Type B pancreatic cell (in vitro differentiated cells): Measurements from ENCODE around the gene CCDC110. TPM values are rescaled to one million over a fixed set of nuclear protein-coding genes. Genes with fewer than 3 reads are reported as not detected.

Experiments
- DNase-seq: peaks from one replicate; pipeline ENCODE4 v3.0.0; 2021; ENCODE audit warnings: mixed read lengths; ENCODE audit not compliant: unreplicated experiment; ENCODE audit errors: extremely low spot score
- H3K27ac Mint-ChIP-seq: 2 replicates; pipeline ENCODE4 v1.8.0; 2021; ENCODE audit warnings: mild to moderate bottlenecking, mixed read lengths
- H3K27me3 Mint-ChIP-seq: 2 replicates; pipeline ENCODE4 v1.8.0; 2021; ENCODE audit warnings: mixed read lengths
- H3K36me3 Mint-ChIP-seq: 2 replicates; pipeline ENCODE4 v1.8.0; 2021; ENCODE audit warnings: mixed read lengths
- H3K4me1 Mint-ChIP-seq: one replicate; pipeline ENCODE4 v1.8.0; 2021; ENCODE audit warnings: mixed read lengths; ENCODE audit not compliant: unreplicated experiment
- H3K4me3 Mint-ChIP-seq: 2 replicates; pipeline ENCODE4 v1.8.0; 2021; ENCODE audit warnings: mild to moderate bottlenecking, mixed read lengths
- H3K9me3 Mint-ChIP-seq: 2 replicates; pipeline ENCODE4 v1.8.0; 2021; ENCODE audit warnings: mixed read lengths
- CTCF ChIP-seq: fragments of 200-600 bp; sonication (generic); conservative IDR thresholded peaks from 2 replicates; pipeline ENCODE4 v1.5.0; 2021; ENCODE audit warnings: antibody characterized with exemption, mild to moderate bottlenecking
- total RNA-seq: library from RNA; stranded (reverse); gene quantifications from 2 replicates; pipeline ENCODE4 v1.2.1, GENCODE V29; 2021; ENCODE audit warnings: low replicate concordance

Gene CCDC110
- total RNA-seq, 1 donor from 2014 or later, result 0.94 TPM

- H3K4me3 Mint-ChIP-seq, result no peak overlapping the region
- H3K4me1 Mint-ChIP-seq, result peaks cover 17% of the 10 kb centered on the region
- DNase-seq, result no peak
- peaks cover 47% of the 10 kb centered on the region for H3K27me3 Mint-ChIP-seq
- H3K27ac Mint-ChIP-seq, result no peak overlapping the region
- no peaks in the 10 kb centered on the region for H3K9me3 Mint-ChIP-seq
- H3K36me3 Mint-ChIP-seq, result no peaks in the 10 kb centered on the region
- TF ChIP-seq CTCF, result no peak
Observed at GRCh38 chr4:185467101-185467500, 4.4 kb downstream of the CCDC110 start.

- Mint-ChIP-seq H3K36me3 (no peaks in the 10 kb centered on the region), H3K27me3 (peaks cover 43% of the 10 kb centered on the region), H3K9me3 (no peaks in the 10 kb centered on the region), H3K4me1 (peaks cover 17% of the 10 kb centered on the region), H3K27ac (no peak overlapping the region), H3K4me3 (no peak overlapping the region)
- TF ChIP-seq CTCF, result no peak
- no peak for DNase-seq
Observed at GRCh38 chr4:185465707-185466106, 5.8 kb downstream of the CCDC110 start.

- no peaks in the 10 kb centered on the region for H3K36me3 Mint-ChIP-seq
- H3K27ac Mint-ChIP-seq, result no peak overlapping the region
- DNase-seq, result no peak
- peaks cover 11% of the 10 kb centered on the region for H3K4me1 Mint-ChIP-seq
- no peak overlapping the region for H3K4me3 Mint-ChIP-seq
- H3K27me3 Mint-ChIP-seq, result peaks cover 34% of the 10 kb centered on the region
- TF ChIP-seq CTCF, result no peak
- no peaks in the 10 kb centered on the region for H3K9me3 Mint-ChIP-seq
Observed at GRCh38 chr4:185464887-185465286, 6.6 kb downstream of the CCDC110 start.

GRCh38 chr4:185464183-185464582 lies 7.3 kb downstream of the CCDC110 start:
- Mint-ChIP-seq H3K27me3 (peaks cover 27% of the 10 kb centered on the region), H3K4me3 (no peak overlapping the region), H3K4me1 (peaks cover 11% of the 10 kb centered on the region), H3K9me3 (no peaks in the 10 kb centered on the region), H3K27ac (no peak overlapping the region), H3K36me3 (no peaks in the 10 kb centered on the region)
- no peak for TF ChIP-seq CTCF
- no peak for DNase-seq

GRCh38 chr4:185463541-185463940 lies 8.0 kb downstream of the CCDC110 start:
- TF ChIP-seq CTCF, result no peak
- no peak for DNase-seq
- peaks cover 11% of the 10 kb centered on the region for H3K4me1 Mint-ChIP-seq
- H3K4me3 Mint-ChIP-seq, result no peak overlapping the region
- H3K27ac Mint-ChIP-seq, result no peak overlapping the region
- peaks cover 21% of the 10 kb centered on the region for H3K27me3 Mint-ChIP-seq
- H3K36me3 Mint-ChIP-seq, result no peaks in the 10 kb centered on the region
- H3K9me3 Mint-ChIP-seq, result no peaks in the 10 kb centered on the region

GRCh38 chr4:185461565-185461964 lies 10.0 kb downstream of the CCDC110 start:
- Mint-ChIP-seq H3K36me3 (no peaks in the 10 kb centered on the region), H3K4me3 (no peak overlapping the region), H3K27ac (no peak overlapping the region), H3K4me1 (peaks cover 11% of the 10 kb centered on the region), H3K9me3 (no peaks in the 10 kb centered on the region), H3K27me3 (peaks cover 8% of the 10 kb centered on the region)
- DNase-seq, result no peak
- TF ChIP-seq CTCF, result no peak
